Mucosa of descending colon (tissue), 3 donors: Measurements from ENCODE around the gene TMEM161A. TPM values are rescaled to one million over a fixed set of nuclear protein-coding genes. Genes with fewer than 3 reads are reported as not detected.
"Not testable (repeated sequence)": the region's sequence is repeated elsewhere in the genome, so short reads cannot be mapped to it uniquely, and the experiment has no call there.

Experiments
- ATAC-seq: fragments of 200-7000 bp; cut with Tn5 transposase; one replicate; pipeline ENCODE4 v1.9.1; 2020; ENCODE audit warnings: mild to moderate bottlenecking, moderate library complexity
- DNase-seq, 3 donors: peaks; one replicate each; pipeline ENCODE4 v3.0.0-alpha.2; 2020
- H3K36me3 ChIP-seq: fragments of 200-600 bp; one replicate; pipeline ENCODE4 v1.8.0; 2021; ENCODE audit warnings: low read depth, mild to moderate bottlenecking
- H3K4me1 ChIP-seq: fragments of 200-600 bp; one replicate; pipeline ENCODE4 v1.8.0; 2021; ENCODE audit warnings: low read depth, mild to moderate bottlenecking
- H3K4me3 ChIP-seq: fragments of 200-600 bp; one replicate; pipeline ENCODE4 v1.8.0; 2021; ENCODE audit warnings: mild to moderate bottlenecking
- H3K9me3 ChIP-seq: fragments of 200-600 bp; one replicate; pipeline ENCODE4 v1.8.0; 2021; ENCODE audit warnings: mild to moderate bottlenecking
- intact Hi-C, 2 donors: fragments of 100-400 bp; cut with DNase I in 1 of 2; cut with micrococcal nuclease in 1 of 2; formaldehyde crosslinking; loops; one replicate each; pipeline versions ENCODE4 v1.11.0 to v1.11.1; 2022; cut with DNase I, micrococcal nuclease
- total RNA-seq, 3 donors: library from RNA; stranded (reverse); fragmentation: NEBNext Ultra II Directional in 2 of 3; extraction: Animal tissue kit (Norgen Biotek cat#: 25700) in 2 of 3; gene quantifications; one replicate each; pipeline versions ENCODE4 v1.2.1 to v1.2.4, GENCODE V29; 2021 to 2023
- TF ChIP-seq, protein P1 (sequence below): fragments of 200-600 bp; IDR thresholded peaks from one replicate; pipeline ENCODE4 v1.8.0; 2022; ENCODE audit warnings: antibody characterized with exemption, mild to moderate bottlenecking
- donor health status: DM: no; HTN: no; CAD: no; lungs with moderate emphysema.
- donor health status: DM: no; HTN: no; CAD: no.
- donor health status: DM: no; HTN: yes; CAD: no.

TMEM161A gene
- total RNA-seq, 3 donors from 2014 or later: 14.7 to 23.4 (median 17.6) TPM

DNA sequence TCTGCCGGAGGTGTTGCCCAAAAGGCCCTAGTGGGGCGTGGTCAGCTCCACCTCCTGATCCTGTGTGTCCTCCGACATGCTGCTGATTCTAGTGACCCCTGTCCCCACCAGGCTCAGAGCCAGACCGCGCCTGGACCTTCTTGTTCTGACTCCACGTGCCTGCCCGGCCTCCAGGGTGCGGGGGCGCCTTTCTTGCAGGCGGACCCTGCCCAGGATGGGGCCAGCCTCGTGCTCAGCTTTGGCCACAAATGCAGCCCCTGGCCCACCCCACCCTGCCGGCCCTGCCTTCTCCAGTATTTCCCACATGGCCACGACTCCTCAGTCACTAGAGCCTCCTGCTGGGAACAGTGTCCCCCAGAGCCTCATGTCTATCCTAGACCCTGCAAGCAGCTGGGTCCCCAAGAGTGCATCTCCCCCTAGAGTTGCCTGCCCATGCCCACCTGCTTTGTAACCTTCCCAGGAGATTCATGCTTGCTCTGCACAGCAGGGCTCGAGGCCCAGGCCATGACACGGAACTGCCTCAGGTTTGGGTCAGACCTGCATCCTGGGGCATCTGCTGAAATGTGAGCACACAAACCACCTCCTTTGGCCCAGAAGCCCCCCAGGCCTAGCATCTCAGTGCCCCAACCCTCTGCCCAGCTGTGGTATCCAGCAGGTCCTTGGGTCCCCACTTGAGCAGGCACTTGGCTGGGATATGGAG is 27.0 kb downstream of the TMEM161A start:
- Histone ChIP-seq H3K4me3 (no peak overlapping the region), H3K4me1 (peaks cover 4% of the 10 kb centered on the region), H3K36me3 (no peaks in the 10 kb centered on the region), H3K9me3 (no peaks in the 10 kb centered on the region)
- peak; percentile 34 for ATAC-seq
- peak in 1 of 3 donors; percentile 37 for DNase-seq
- intact Hi-C loops: loop anchor here in 1 of 2 donors (10.0 kb wide), 1 partner anchor 56 kb away; no protein-coding TSS in a partner anchor
- TF ChIP-seq, protein P1, sequence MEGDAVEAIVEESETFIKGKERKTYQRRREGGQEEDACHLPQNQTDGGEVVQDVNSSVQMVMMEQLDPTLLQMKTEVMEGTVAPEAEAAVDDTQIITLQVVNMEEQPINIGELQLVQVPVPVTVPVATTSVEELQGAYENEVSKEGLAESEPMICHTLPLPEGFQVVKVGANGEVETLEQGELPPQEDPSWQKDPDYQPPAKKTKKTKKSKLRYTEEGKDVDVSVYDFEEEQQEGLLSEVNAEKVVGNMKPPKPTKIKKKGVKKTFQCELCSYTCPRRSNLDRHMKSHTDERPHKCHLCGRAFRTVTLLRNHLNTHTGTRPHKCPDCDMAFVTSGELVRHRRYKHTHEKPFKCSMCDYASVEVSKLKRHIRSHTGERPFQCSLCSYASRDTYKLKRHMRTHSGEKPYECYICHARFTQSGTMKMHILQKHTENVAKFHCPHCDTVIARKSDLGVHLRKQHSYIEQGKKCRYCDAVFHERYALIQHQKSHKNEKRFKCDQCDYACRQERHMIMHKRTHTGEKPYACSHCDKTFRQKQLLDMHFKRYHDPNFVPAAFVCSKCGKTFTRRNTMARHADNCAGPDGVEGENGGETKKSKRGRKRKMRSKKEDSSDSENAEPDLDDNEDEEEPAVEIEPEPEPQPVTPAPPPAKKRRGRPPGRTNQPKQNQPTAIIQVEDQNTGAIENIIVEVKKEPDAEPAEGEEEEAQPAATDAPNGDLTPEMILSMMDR: no peak

DNA sequence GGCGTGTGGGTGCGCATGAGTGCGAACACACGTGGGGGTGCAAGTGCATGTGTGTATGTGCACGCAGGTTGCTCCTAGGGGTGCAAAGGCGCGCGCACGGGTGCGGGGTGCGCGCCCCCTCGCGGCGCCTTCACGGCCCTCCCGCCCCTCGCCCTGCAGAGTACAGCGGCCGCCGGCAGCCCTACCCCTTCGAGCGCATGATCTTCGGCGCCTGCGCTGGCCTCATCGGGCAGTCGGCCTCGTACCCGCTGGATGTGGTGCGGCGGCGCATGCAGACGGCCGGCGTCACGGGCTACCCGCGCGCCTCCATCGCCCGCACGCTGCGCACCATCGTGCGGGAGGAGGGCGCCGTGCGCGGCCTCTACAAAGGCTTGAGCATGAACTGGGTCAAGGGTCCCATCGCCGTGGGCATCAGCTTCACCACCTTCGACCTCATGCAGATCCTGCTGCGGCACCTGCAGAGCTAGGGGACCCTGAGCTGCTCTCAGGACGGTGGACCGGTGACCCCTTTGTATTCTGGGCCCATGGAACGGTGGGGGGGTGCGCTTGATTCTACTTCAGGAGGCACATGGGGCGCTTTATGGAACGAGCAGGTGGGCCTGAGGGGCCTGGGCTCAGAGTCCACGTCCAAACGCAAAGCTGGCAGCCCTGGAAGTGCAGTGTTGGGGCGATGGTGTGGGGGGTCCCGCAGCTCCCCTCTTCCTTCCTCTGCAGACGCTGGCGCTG is 27.7 kb downstream of the TMEM161A start:
- Histone ChIP-seq H3K9me3 (no peaks in the 10 kb centered on the region), H3K4me3 (no peak overlapping the region), H3K36me3 (no peaks in the 10 kb centered on the region), H3K4me1 (peaks cover 4% of the 10 kb centered on the region)
- TF ChIP-seq, protein P1: no peak
- ATAC-seq (peak; percentile 55), DNase-seq (peak in 1 of 3 donors; percentile 15)
- intact Hi-C loops: loop anchor here in 1 of 2 donors (10.0 kb wide), 1 partner anchor 56 kb away; no protein-coding TSS in a partner anchor

DNA sequence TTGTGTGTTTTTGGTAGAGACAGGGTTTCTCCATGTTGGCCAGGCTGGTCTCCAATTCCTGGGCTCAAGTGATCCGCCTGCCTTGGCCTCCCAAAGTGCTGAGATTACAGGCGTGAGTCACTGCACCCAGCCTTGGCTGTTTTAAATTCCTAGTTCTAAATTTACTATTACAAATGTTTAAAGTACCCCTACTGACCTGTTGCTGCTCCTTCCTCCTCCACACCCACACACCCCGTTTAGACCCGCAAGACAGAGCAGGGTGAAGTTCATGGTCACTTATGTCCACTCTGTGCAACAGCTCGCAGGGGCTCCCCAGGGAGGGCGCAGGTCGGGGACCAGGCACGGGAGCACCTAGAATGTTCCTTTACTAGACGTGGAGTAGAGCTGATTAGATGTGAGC is 28.7 kb downstream of the TMEM161A start:
- ATAC-seq: no peak
- no peak for DNase-seq
- no peak overlapping the region for H3K4me3 ChIP-seq
- H3K4me1 ChIP-seq: peaks cover 12% of the 10 kb centered on the region
- no peaks in the 10 kb centered on the region for H3K9me3 ChIP-seq
- H3K36me3 ChIP-seq: no peaks in the 10 kb centered on the region
- TF ChIP-seq, protein P1: no peak
- intact Hi-C loops: no loop called here

DNA sequence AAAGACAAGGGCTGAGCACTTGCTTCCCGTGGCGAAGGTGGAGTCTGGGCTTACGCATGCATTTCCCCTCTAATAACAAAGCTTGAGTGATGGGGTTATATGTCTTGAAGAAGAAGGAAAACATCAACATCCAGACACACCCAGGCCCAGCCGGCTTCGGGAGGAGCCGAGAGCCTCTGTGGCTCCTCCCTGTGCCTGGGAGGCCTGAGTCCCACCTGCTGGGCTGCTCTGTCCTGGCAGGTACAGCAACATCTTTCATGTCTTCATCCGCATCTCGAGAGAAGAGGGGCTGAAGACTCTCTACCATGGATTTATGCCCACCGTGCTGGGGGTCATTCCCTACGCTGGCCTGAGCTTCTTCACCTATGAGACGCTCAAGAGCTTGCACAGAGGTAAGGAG is 30.6 kb downstream of the TMEM161A start:
- TF ChIP-seq, protein P1: no peak
- H3K36me3 ChIP-seq: no peaks in the 10 kb centered on the region
- DNase-seq: no peak

DNA sequence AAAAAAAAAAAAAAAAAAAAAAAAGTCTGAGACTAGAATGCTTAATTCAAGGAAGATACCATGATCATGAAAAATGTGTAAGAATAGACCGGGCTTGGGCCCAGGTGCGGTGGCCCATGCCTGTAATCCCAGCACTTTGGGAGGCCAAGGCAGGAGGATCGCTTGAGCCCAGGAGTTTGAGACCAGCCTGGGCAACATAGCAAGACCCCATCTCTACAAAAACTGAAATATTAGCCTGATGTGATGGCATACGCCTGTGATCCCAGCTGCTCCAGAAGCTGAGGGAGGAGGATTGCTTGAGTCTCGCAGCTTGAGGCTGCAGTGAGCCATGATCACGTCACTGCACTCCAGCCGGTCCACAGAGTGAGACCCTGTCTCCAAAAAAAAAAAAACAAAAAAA is 31.3 kb downstream of the TMEM161A start:
- intact Hi-C loops, ATAC-seq, DNase-seq, H3K4me3 ChIP-seq, H3K9me3 ChIP-seq, H3K36me3 ChIP-seq: not testable (repeated sequence)
- peaks cover 13% of the 10 kb centered on the region for H3K4me1 ChIP-seq

More for the DNA sequence above, 30.6 kb downstream of the TMEM161A start:
- no peak for ATAC-seq
- Histone ChIP-seq H3K4me3 (no peak overlapping the region), H3K4me1 (peaks cover 13% of the 10 kb centered on the region), H3K9me3 (no peaks in the 10 kb centered on the region)
- intact Hi-C loops: no loop called here

DNA sequence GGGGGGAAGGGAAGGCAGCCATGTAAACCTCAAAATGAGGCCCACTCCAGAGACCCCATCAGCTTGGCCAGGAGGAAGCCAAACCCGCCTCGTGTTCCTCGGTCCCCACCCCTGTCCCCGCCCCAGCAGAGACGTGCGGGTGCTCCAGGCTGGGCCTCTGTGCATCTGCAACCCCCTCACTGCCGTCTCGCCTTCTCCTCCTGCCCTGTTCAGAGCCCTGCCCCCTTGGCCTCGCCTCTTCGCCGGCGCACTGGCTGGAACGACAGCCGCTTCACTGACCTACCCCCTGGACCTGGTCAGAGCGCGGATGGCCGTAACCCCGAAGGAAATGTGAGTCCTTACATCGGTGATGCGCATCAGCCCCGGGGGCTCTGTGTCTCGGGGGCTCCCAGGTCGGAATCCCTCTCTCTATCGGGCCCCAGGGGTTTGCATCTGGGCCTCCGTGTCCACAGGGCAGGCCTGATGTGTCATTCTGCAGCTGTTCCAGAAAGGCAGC is 32.2 kb downstream of the TMEM161A start:
- no peak overlapping the region for H3K4me3 ChIP-seq
- no peaks in the 10 kb centered on the region for H3K9me3 ChIP-seq
- ATAC-seq (peak; percentile 34), DNase-seq (peak; percentile 21 to 56 (median 48))
- TF ChIP-seq, protein P1: no peak
- peaks cover 13% of the 10 kb centered on the region for H3K4me1 ChIP-seq
- intact Hi-C loops: no loop called here
- H3K36me3 ChIP-seq: no peaks in the 10 kb centered on the region
